GM12892 (cell line): ENCODE results near the gene SEC14L6.

ENCODE experiments used
- POLR2A ChIP-seq: IDR thresholded peaks from 2 replicates; pipeline ENCODE4 v1.6.1; 2011; ENCODE audit warnings: low read depth, low read length, control low read depth
- POLR2AphosphoS5 ChIP-seq: IDR thresholded peaks from 2 replicates; pipeline ENCODE4 v1.6.1; 2011; ENCODE audit warnings: low read depth, low read length, control low read depth

DNA sequence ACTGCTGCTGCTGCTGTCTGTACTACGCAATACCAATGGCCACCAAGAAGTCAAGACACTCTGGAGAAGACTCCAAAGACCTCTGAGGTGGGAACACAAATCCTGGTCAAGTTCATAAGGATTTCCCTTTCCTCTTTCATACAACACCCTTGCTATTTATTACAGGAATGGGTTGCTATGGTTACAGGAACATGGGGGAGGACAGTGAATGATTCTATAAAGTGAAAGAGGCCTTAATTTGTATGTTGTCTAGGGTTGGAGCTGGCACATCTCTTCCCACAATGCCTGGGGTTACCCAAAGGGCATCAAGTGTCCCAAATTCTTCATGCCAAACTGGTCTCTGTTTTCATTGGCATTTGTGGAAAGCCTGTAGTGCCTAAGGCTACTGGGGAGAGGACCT lies 63.4 kb downstream of the SEC14L6 start:
- TF ChIP-seq POLR2A (no peak), POLR2AphosphoS5 (no peak)
